GM18499 (cell line): Measurements from ENCODE around the gene THSD4.

Experiments used
- ATAC-seq: cut with Tn5 transposase; IDR thresholded peaks from one replicate; pipeline ENCODE4 v1.9.1; 2021; ENCODE audit warnings: moderate number of reproducible peaks; ENCODE audit not compliant: insufficient read depth, unreplicated experiment

Gene THSD4

GRCh38 chr15:71114887-71115566 lies at the start of gene THSD4:
Gene THSD4 (plus strand): TSS chr15:71115471.
- ATAC-seq, result no peak

- no peak for ATAC-seq
Observed at GRCh38 chr15:71066983-71067382, 48.3 kb upstream of the THSD4 start.

GRCh38 chr15:71069693-71070092 lies 45.6 kb upstream of the THSD4 start:
- no peak for ATAC-seq

- no peak for ATAC-seq
Observed at GRCh38 chr15:71071529-71071928, 43.7 kb upstream of the THSD4 start.

DNA sequence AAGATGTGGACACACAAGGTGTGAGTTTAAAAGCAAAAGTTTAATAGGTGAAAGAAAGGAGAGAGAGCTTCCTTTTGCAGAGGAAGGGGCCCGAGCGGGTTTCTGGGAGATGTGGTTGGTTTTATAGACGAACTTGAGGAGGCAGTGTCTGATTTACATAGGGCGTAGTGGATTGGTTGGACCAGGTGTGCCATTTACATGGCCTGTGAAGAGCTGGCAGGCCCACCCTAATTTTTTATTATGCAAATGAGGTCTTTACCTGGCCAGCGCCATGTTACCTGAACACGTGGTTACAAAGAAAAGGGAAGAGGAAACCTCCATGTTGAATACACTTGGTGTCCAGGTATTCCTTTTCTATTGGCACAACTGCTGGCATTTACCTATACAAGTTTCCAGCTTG lies 42.8 kb upstream of the THSD4 start:
- ATAC-seq, result no peak

DNA sequence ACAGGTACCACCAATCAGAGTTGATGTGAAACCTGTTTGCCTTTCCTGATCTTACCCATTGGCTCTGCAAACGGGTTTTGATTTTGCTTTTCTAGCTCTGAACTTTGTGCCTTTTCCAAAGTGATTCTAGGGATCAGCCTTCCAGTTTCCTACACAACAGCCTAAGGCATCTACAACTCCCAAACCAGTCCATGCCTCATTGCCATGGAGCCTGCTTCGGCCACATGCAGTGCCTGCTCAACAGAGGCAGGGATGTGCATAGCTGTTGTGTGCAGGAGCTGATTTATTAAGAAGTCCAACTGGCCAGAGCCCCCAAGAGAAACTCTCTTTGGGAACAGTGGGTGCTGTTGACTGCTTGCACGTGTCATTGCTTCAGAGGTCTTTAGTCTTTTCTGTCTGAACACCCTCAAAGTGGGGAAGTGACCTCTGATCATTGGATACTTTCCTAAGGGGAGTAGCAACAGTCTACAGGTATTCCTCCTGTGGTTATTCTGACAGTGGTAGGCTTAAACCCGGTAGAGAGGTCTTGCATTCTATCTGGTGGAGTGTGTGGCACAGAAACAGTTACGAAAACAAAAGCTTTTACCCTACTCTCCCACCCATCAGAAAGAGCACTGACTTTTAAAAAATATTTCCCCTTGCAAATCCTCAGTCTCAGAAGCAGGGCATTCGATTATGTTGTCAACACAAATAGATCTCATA lies 36.6 kb upstream of the THSD4 start:
- ATAC-seq, result no peak

- ATAC-seq, result no peak
Observed at GRCh38 chr15:71079208-71080044, 35.8 kb upstream of the THSD4 start.

- ATAC-seq, result no peak
Observed at GRCh38 chr15:71080166-71080565, 35.1 kb upstream of the THSD4 start.

DNA sequence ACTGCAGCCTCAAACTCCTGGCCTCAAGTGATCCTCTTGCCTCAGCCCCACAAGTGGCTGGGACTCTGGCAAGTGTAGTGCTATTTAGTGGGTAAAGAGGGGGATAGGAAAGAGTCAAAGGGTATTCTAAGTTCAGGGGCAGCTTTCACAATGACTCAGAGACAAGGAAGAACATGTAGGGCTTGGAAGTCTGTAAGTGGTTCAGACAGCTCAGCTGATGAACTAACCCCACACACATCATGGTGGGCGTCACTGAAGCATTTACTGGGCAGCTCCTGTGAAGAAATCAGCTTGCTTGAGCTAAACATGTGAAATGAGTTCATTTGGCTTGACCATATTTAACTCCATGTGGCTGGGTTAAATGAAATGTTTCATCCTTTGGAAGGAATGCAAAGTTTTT lies 34.6 kb upstream of the THSD4 start:
- no peak for ATAC-seq

- no peak for ATAC-seq
Observed at GRCh38 chr15:71082803-71083202, 32.5 kb upstream of the THSD4 start.

DNA sequence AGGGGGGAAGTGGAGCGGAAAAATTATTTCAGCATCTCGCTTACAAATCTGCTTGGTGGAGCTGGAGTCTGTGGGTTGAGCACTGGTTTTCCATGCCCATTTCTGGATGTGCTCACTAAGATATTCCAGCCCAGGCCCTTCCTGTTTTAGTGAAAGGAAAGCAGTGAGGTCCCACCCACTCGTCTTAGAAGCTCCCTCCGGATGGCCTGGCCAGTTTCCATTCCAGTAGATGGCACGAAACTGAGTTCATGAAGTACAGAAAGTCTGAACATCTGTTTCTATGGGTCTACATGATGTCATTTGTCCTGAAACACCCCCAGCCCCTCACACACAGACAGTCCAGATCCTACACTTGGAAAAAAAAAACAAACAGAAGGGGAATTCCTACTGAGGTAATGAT lies 31.9 kb upstream of the THSD4 start:
- no peak for ATAC-seq

- ATAC-seq, result no peak
Observed at GRCh38 chr15:71084264-71084663, 31.0 kb upstream of the THSD4 start.

GRCh38 chr15:71085809-71086208 lies 29.5 kb upstream of the THSD4 start:
- no peak for ATAC-seq

DNA sequence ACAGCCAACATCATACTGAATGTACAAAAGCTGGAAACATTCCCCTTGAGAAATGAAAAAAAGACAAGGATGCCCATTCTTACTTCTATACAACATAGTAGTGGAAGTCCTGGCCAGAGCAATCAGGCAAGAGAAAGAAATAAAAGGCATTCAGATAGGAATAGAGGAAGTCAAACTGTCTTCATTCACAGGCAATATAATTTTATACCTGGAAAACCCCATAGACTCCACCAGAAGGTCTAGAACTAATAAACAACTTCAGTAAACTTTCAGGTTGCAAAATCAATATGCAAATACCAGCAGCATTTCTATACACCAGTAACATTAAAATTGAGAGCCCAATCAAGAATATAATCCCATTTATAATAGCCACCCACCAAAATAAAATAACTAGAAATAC lies 27.1 kb upstream of the THSD4 start:
- no peak for ATAC-seq

DNA sequence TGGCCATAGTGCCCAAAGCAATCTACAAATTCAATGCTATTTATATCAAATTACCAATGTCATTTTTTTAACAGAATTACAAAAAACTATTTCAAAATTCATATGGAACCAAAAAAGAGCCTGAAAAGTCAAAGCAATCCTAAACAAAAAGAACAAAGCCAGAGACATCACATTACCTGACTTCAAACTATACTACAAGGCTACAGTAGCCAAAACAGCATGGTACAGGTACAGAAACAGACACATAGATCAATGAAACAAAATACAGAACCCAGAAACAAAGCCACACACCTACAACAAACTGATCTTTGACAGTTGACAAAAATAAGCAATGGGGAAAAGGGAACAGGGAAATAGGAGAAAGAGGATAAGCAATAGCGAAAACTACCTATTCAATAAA lies 26.6 kb upstream of the THSD4 start:
- ATAC-seq, result no peak

DNA sequence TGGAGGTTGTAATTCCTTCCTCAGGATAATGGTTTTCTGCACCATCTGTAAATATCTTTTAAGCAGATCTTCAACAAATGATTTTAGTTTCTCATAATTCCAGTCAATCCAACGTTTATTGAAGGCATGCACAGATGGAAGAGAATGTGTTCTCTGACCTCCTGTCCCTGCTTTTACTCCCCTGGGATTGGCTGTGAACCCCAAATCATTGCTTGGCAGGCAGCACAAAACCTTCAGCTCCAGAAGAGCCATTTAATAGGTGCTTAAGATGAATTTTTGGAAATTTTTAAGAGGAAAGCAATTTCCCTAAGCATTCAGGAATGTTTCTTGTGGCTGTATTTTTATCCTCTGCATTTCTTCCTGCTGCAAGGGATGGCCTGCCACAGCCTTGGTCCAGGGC lies 25.5 kb upstream of the THSD4 start:
- no peak for ATAC-seq

DNA sequence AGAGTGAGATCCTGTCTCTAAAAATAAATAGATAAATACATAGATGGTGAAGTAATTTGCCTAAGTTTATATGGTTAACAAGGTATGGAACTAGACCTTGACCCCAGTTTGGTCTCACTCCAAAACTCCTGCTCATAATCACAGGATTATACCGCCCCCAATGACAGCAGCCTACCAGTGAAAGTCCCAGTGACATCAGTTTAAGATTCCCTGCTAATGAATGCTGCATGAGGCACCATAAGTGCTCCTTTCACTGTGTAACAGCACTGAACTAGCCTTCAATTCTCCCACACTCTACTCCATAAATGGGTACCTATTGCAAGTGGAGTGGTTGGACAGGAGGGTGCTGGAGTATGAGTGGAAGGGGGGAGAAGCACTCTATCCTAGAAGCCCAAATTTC lies 23.7 kb upstream of the THSD4 start:
- ATAC-seq, result no peak

- no peak for ATAC-seq
Observed at GRCh38 chr15:71092056-71092600, 23.1 kb upstream of the THSD4 start.

- no peak for ATAC-seq
Observed at GRCh38 chr15:71093054-71094024, 21.9 kb upstream of the THSD4 start.

DNA sequence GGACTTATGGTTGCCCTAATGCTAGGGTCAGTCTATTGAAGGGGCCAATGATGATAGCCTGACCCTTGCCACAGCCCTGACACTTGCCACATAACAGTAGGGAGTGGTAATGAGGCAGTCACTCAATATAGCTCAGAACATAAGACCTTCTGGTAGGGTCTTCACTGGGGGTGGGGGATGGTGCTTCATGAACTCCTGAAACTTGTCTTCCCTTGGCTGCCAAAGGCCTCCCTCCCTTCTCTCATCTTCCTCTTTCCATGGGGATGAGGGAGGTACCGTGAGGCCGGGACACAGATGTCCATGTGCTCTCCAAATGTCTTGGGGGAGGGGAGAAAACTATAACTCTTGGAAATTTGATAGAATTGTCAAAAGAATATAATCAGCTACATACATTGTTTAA lies 21.1 kb upstream of the THSD4 start:
- no peak for ATAC-seq
